Measurements from ENCODE around the gene SYNE4. TPM values are rescaled to one million over a fixed set of nuclear protein-coding genes. Genes with fewer than 3 reads are reported as not detected.
A peak's percentile ranks its signal among the peaks of the same experiment; 100 is the strongest.

SYNE4 gene
- total RNA-seq, 4 donors from 2014 or later: 0.89 to 5.8 (median 1.8) TPM; not detected in 1

- DNase-seq (ENCODE audit: low spot score in 2 of 2): no peak
- TF ChIP-seq POLR2A (IDR thresholded peaks at IDR 0.05): no peak
- TF ChIP-seq CTCF (IDR thresholded peaks at IDR 0.05): no peak
- 86 to 91% methylated on average over 5 of the region's 5 CpGs for WGBS, 2 donors
- no peak overlapping the region for H3K4me3 ChIP-seq (ENCODE audit: low read depth, poor library complexity, severe bottlenecking)
- intact Hi-C loops (cut with DNase I; ENCODE audit: low total_unique reads): loop anchor here (10.0 kb wide), 1 partner anchor 48 kb away; the partner anchor contains the start of genes THAP8 and WDR62
Measured at GRCh38 chr19:36006955-36007354, 1.7 kb downstream of the SYNE4 start.

- TF ChIP-seq CTCF (IDR thresholded peaks at IDR 0.05) (no peak), POLR2A (IDR thresholded peaks at IDR 0.05) (no peak)
- no peak for DNase-seq (ENCODE audit: low spot score in 2 of 2)
- intact Hi-C loops (cut with DNase I; ENCODE audit: low total_unique reads): loop anchor here (10.0 kb wide), 1 partner anchor 52 kb away; the partner anchor contains the start of genes THAP8 and WDR62
- WGBS, 2 donors: 96 to 97% methylated on average over 4 of the region's 4 CpGs
- no peak overlapping the region for H3K4me3 ChIP-seq (ENCODE audit: low read depth, poor library complexity, severe bottlenecking)
Measured at GRCh38 chr19:36003284-36003683, 5.3 kb downstream of the SYNE4 start.

- no peak overlapping the region for H3K4me3 ChIP-seq (ENCODE audit: low read depth, poor library complexity, severe bottlenecking)
- intact Hi-C loops (cut with DNase I; ENCODE audit: low total_unique reads): loop anchor here (10.0 kb wide), 1 partner anchor 53 kb away; the partner anchor contains the start of genes THAP8 and WDR62
- 96 to 100% methylated on average over 3 of the region's 3 CpGs for WGBS, 2 donors
- no peak for DNase-seq (ENCODE audit: low spot score in 2 of 2)
- TF ChIP-seq CTCF (IDR thresholded peaks at IDR 0.05) (no peak), POLR2A (IDR thresholded peaks at IDR 0.05) (no peak)
Measured at GRCh38 chr19:36001605-36002004, 7.0 kb downstream of the SYNE4 start.

GRCh38 chr19:35996777-35997176, 11.8 kb downstream of the SYNE4 start:
- DNase-seq (ENCODE audit: low spot score in 2 of 2): no peak
- H3K4me3 ChIP-seq (ENCODE audit: low read depth, poor library complexity, severe bottlenecking): no peak overlapping the region
- no peak for TF ChIP-seq CTCF (IDR thresholded peaks at IDR 0.05)
- TF ChIP-seq POLR2A (IDR thresholded peaks at IDR 0.05): no peak
- WGBS, 2 donors: 86 to 87% methylated on average over 8 of the region's 8 CpGs
- intact Hi-C loops (cut with DNase I; ENCODE audit: low total_unique reads): no loop called here

- DNase-seq (ENCODE audit: low spot score in 2 of 2): peak; percentile 94 to 99
- WGBS, 2 donors: 0% methylated on average over 28 to 56 of the region's 97 CpGs
- H3K4me3 ChIP-seq (ENCODE audit: low read depth, poor library complexity, severe bottlenecking): peak within 1 kb of the TSS; percentile 71
- no peak for TF ChIP-seq CTCF (IDR thresholded peaks at IDR 0.05)
- intact Hi-C loops (cut with DNase I; ENCODE audit: low total_unique reads): no loop called here
Measured at GRCh38 chr19:35995048-35995993, 13.3 kb downstream of the SYNE4 start, which contains the start of gene SDHAF1. Gene SDHAF1 (plus strand): TSS chr19:35995188. CDS start chr19:35995275, 87 bp downstream.
